A549 (cell line): ENCODE results near the gene PNPLA6.

Experiments
- CEBPB ChIP-seq, 2 experiments: fragments of >200 bp in 1 of 2; sonication (Bioruptor Twin) in 1 of 2; formaldehyde crosslinking in 1 of 2; IDR thresholded peaks; 2 replicates each; pipeline ENCODE4 v1.6.1; 2012 to 2016
- CTCF ChIP-seq: fragments of >200 bp; sonication (Bioruptor Twin); formaldehyde crosslinking; IDR thresholded peaks from 3 replicates; pipeline ENCODE4 v1.5.1; 2016
- E2F6 ChIP-seq: IDR thresholded peaks from 2 replicates; pipeline ENCODE4 v1.6.1; 2012; ENCODE audit warnings: low read depth, borderline replicate concordance
- MAFK ChIP-seq: fragments of 450-650 bp; IDR thresholded peaks from 2 replicates; pipeline ENCODE4 v1.6.1; 2014; ENCODE audit not compliant: partially characterized antibody
- MAX ChIP-seq: IDR thresholded peaks from 2 replicates; pipeline ENCODE4 v1.6.1; 2012
- MAZ ChIP-seq: fragments of 150-350 bp; IDR thresholded peaks from 2 replicates; pipeline ENCODE4 v1.6.1; 2014; ENCODE audit warnings: antibody characterized with exemption, low read depth, low read length, borderline replicate concordance
- POLR2A ChIP-seq: IDR thresholded peaks from 2 replicates; pipeline ENCODE4 v1.6.1; 2012; ENCODE audit warnings: mild to moderate bottlenecking, low read length
- ZFP36 ChIP-seq: fragments of 450-650 bp; IDR thresholded peaks from 2 replicates; pipeline ENCODE4 v1.6.1; 2014; ENCODE audit warnings: borderline replicate concordance; ENCODE audit not compliant: partially characterized antibody

- TF ChIP-seq MAFK = no peak
- no peak for TF ChIP-seq CEBPB (IDR thresholded peaks at IDR 0.05)
- TF ChIP-seq CTCF = no peak
- TF ChIP-seq ZFP36 = no peak
- no peak for TF ChIP-seq POLR2A
- TF ChIP-seq E2F6 = no peak
- TF ChIP-seq MAZ = no peak
- TF ChIP-seq MAX = no peak
These were observed 48.6 kb upstream of the PNPLA6 start for GRCh38 chr19:7486923-7487322.
